Neural cell (in vitro differentiated cells): Measurements from ENCODE around the gene ZNF503. TPM values are rescaled to one million over a fixed set of nuclear protein-coding genes. Genes with fewer than 3 reads are reported as not detected.

ENCODE experiments used
- H2AFZ ChIP-seq: fragments of 200-600, 300-800 bp; sonication (generic), shearing (Covaris generic); 2 replicates; pipeline ENCODE4 v1.6.0; 2014; ENCODE audit warnings: low read depth, mild to moderate bottlenecking, antibody characterized with exemption, low read length, moderate library complexity
- H3F3A ChIP-seq: fragments of 200-600 bp; shearing (Covaris generic); 2 replicates; pipeline ENCODE4 v1.6.1; 2016; ENCODE audit warnings: mild to moderate bottlenecking, moderate library complexity, mixed read lengths, antibody characterized with exemption, low read length; ENCODE audit not compliant: insufficient read depth, poor library complexity, severe bottlenecking
- H3K27ac ChIP-seq: fragments of 200-600, 300-800 bp; sonication (generic), shearing (Covaris generic); 2 replicates; pipeline ENCODE4 v1.5.1; 2014; ENCODE audit warnings: mild to moderate bottlenecking, low read length, moderate library complexity
- H3K27me3 ChIP-seq: fragments of 300-800, 200-600 bp; sonication (generic), shearing (Covaris generic); 2 replicates; pipeline ENCODE4 v1.6.0; 2014; ENCODE audit warnings: mild to moderate bottlenecking, low read depth, low read length, moderate library complexity; ENCODE audit not compliant: insufficient read depth
- H3K36me3 ChIP-seq: fragments of 300-800, 200-600 bp; sonication (generic), shearing (Covaris generic); 2 replicates; pipeline ENCODE4 v1.5.1; 2014; ENCODE audit warnings: mild to moderate bottlenecking, antibody characterized with exemption, low read length, moderate library complexity; ENCODE audit not compliant: insufficient read depth
- H3K4me2 ChIP-seq: fragments of 300-800, 200-600 bp; sonication (generic), shearing (Covaris generic); 2 replicates; pipeline ENCODE4 v1.6.0; 2014; ENCODE audit warnings: mild to moderate bottlenecking, low read length
- H3K4me3 ChIP-seq: fragments of 300-800, 200-600 bp; sonication (generic), shearing (Covaris generic); 2 replicates; pipeline ENCODE4 v1.5.1; 2014; ENCODE audit warnings: mild to moderate bottlenecking, low read length, moderate library complexity
- H3K79me2 ChIP-seq: fragments of 200-600 bp; shearing (Covaris generic); replicated peaks from 2 replicates; pipeline ENCODE4 v1.6.0; 2014; ENCODE audit warnings: mild to moderate bottlenecking, low read length, moderate library complexity; ENCODE audit not compliant: insufficient read depth
- H3K9ac ChIP-seq: fragments of 300-800, 200-600 bp; sonication (generic), shearing (Covaris generic); 2 replicates; pipeline ENCODE4 v1.6.1; 2016; ENCODE audit warnings: mild to moderate bottlenecking, low read length, mixed read lengths
- H3K9me2 ChIP-seq: fragments of 200-600 bp; shearing (Covaris generic); 2 replicates; pipeline ENCODE4 v1.6.1; 2016; ENCODE audit warnings: mild to moderate bottlenecking, low read length, mixed read lengths; ENCODE audit not compliant: insufficient read depth
- H3K9me3 ChIP-seq: fragments of 200-600, 300-800 bp; sonication (generic), shearing (Covaris generic); 2 replicates; pipeline ENCODE4 v1.6.1; 2016; ENCODE audit warnings: mild to moderate bottlenecking, mixed run types, low read length, moderate library complexity, mixed read lengths
- H4K20me1 ChIP-seq: fragments of 200-600 bp; shearing (Covaris generic); 2 replicates; pipeline ENCODE4 v1.6.1; 2016; ENCODE audit warnings: mild to moderate bottlenecking, mixed run types; ENCODE audit not compliant: insufficient read depth
- CTCF ChIP-seq: fragments of 450-650 bp; IDR thresholded peaks from 2 replicates; pipeline ENCODE4 v1.5.1; 2014; ENCODE audit warnings: antibody characterized with exemption, mild to moderate bottlenecking, moderate library complexity; ENCODE audit not compliant: poor library complexity, severe bottlenecking
- EP300 ChIP-seq: fragments of 450-650 bp; conservative IDR thresholded peaks from 2 replicates; pipeline ENCODE4 v1.6.1; 2014; ENCODE audit warnings: antibody characterized with exemption, mild to moderate bottlenecking, moderate library complexity; ENCODE audit not compliant: poor library complexity, severe bottlenecking
- EZH2 ChIP-seq: fragments of 200-600, 300-800 bp; shearing (Covaris generic), sonication (generic); IDR thresholded peaks from 2 replicates; pipeline ENCODE4 v1.6.1; 2014; ENCODE audit warnings: antibody characterized with exemption, low read length, borderline replicate concordance, mild to moderate bottlenecking; ENCODE audit not compliant: insufficient read depth, poor library complexity, severe bottlenecking
- MXI1 ChIP-seq: fragments of 450-650 bp; conservative IDR thresholded peaks from 2 replicates; pipeline ENCODE4 v1.6.1; 2014; ENCODE audit warnings: antibody characterized with exemption, mild to moderate bottlenecking; ENCODE audit not compliant: poor library complexity, severe bottlenecking
- POLR2AphosphoS5 ChIP-seq: IDR thresholded peaks from 2 replicates; pipeline ENCODE4 v1.6.1; 2012
- RAD21 ChIP-seq: fragments of 450-650 bp; conservative IDR thresholded peaks from 2 replicates; pipeline ENCODE4 v1.6.1; 2014; ENCODE audit warnings: antibody characterized with exemption, mild to moderate bottlenecking, moderate library complexity
- REST ChIP-seq: IDR thresholded peaks from 2 replicates; pipeline ENCODE4 v1.6.1; 2012; ENCODE audit warnings: borderline replicate concordance
- SMC3 ChIP-seq: fragments of 450-650 bp; conservative IDR thresholded peaks from 2 replicates; pipeline ENCODE4 v1.6.1; 2014; ENCODE audit warnings: antibody characterized with exemption, mild to moderate bottlenecking, moderate library complexity; ENCODE audit not compliant: poor library complexity
- TAF1 ChIP-seq: IDR thresholded peaks from 2 replicates; pipeline ENCODE4 v1.6.1; 2012; ENCODE audit warnings: low read depth
- polyA plus RNA-seq: library from polyadenylated mRNA; depleted of rRNA; stranded (reverse); fragments of >200 nt; gene quantifications from 2 replicates; pipeline ENCODE4 v1.2.3, GENCODE V29; 2014

Gene ZNF503
- polyA plus RNA-seq, 1 donor from 2014 or later = 41.4 TPM

- no peak overlapping the region for H3K27ac ChIP-seq
- no peaks in the 10 kb centered on the region for H4K20me1 ChIP-seq
- no peak overlapping the region for H2AFZ ChIP-seq
- H3K4me3 ChIP-seq = no peak overlapping the region
- no peak for TF ChIP-seq RAD21
- TF ChIP-seq MXI1 = no peak
- no peak for TF ChIP-seq SMC3
- TF ChIP-seq EP300 = no peak
- no peaks in the 10 kb centered on the region for H3K27me3 ChIP-seq
- H3K4me2 ChIP-seq = no peak overlapping the region
- H3K9me2 ChIP-seq = no peaks in the 10 kb centered on the region
- no peaks in the 10 kb centered on the region for H3K9me3 ChIP-seq
- no peaks in the 10 kb centered on the region for H3K36me3 ChIP-seq
- H3F3A ChIP-seq = no peaks in the 10 kb centered on the region
- no peaks in the 10 kb centered on the region for H3K79me2 ChIP-seq
- no peak overlapping the region for H3K9ac ChIP-seq
Measured at GRCh38 chr10:75353183-75353582, 48.4 kb downstream of the ZNF503 start.

- no peak overlapping the region for H3K9ac ChIP-seq
- no peaks in the 10 kb centered on the region for H3K36me3 ChIP-seq
- no peaks in the 10 kb centered on the region for H3K9me3 ChIP-seq
- H3K27me3 ChIP-seq = no peaks in the 10 kb centered on the region
- H3K9me2 ChIP-seq = no peaks in the 10 kb centered on the region
- no peaks in the 10 kb centered on the region for H3K79me2 ChIP-seq
- H2AFZ ChIP-seq = no peak overlapping the region
- TF ChIP-seq REST = no peak
- no peak for TF ChIP-seq SMC3
- TF ChIP-seq TAF1 = no peak
- no peak for TF ChIP-seq CTCF
- no peak for TF ChIP-seq EP300
- no peak for TF ChIP-seq POLR2AphosphoS5
- no peak for TF ChIP-seq EZH2
- TF ChIP-seq MXI1 = no peak
- no peak for TF ChIP-seq RAD21
- no peak overlapping the region for H3K27ac ChIP-seq
- H3F3A ChIP-seq = no peaks in the 10 kb centered on the region
- H3K4me3 ChIP-seq = no peak overlapping the region
- no peaks in the 10 kb centered on the region for H4K20me1 ChIP-seq
- H3K4me2 ChIP-seq = no peak overlapping the region
Measured at GRCh38 chr10:75352650-75353049, 48.9 kb downstream of the ZNF503 start.

- Histone ChIP-seq H4K20me1 (no peaks in the 10 kb centered on the region), H3K9me2 (no peaks in the 10 kb centered on the region), H3K27ac (no peak overlapping the region), H3K79me2 (no peaks in the 10 kb centered on the region), H3K27me3 (no peaks in the 10 kb centered on the region), H3K9me3 (no peaks in the 10 kb centered on the region), H3K4me2 (no peak overlapping the region), H3K36me3 (no peaks in the 10 kb centered on the region), H2AFZ (no peak overlapping the region), H3K9ac (no peak overlapping the region), H3K4me3 (no peak overlapping the region), H3F3A (no peaks in the 10 kb centered on the region)
- TF ChIP-seq TAF1 = no peak
- TF ChIP-seq EZH2 = no peak
- no peak for TF ChIP-seq SMC3
- TF ChIP-seq RAD21 = no peak
- TF ChIP-seq REST = no peak
- no peak for TF ChIP-seq MXI1
- TF ChIP-seq CTCF = no peak
- TF ChIP-seq POLR2AphosphoS5 = no peak
- no peak for TF ChIP-seq EP300
Measured at GRCh38 chr10:75351637-75352036, 49.9 kb downstream of the ZNF503 start.
